NCI-H1694 treated with DMSO at 0.1 percent for 48 hours (cell line): Measurements from ENCODE around the gene TRABD2B.
A peak's percentile ranks its signal among the peaks of the same experiment; 100 is the strongest.

Source experiments
- DNase-seq: peaks from one replicate; lab custom pipeline; 2025; lab: John Stamatoyannopoulos, UW

Gene TRABD2B

GRCh38 chr1:47997289-47998200, at the start of gene TRABD2B:
Gene TRABD2B, minus strand, starts transcription at chr1:47997385.
- DNase-seq: peak; percentile 21

- no peak for DNase-seq
Measured at GRCh38 chr1:48044311-48044710, 47.1 kb upstream of the TRABD2B start.

GRCh38 chr1:48043622-48044021, 46.4 kb upstream of the TRABD2B start:
- DNase-seq: no peak

- no peak for DNase-seq
Measured at GRCh38 chr1:48040154-48040553, 43.0 kb upstream of the TRABD2B start.

GRCh38 chr1:48039088-48040054, 42.2 kb upstream of the TRABD2B start:
- no peak for DNase-seq

GRCh38 chr1:48038270-48038767, 41.1 kb upstream of the TRABD2B start:
- no peak for DNase-seq

GRCh38 chr1:48036710-48037355, 39.6 kb upstream of the TRABD2B start:
- DNase-seq: no peak

GRCh38 chr1:48035371-48036141, 38.4 kb upstream of the TRABD2B start:
- DNase-seq: no peak

GRCh38 chr1:48033495-48034045, 36.4 kb upstream of the TRABD2B start:
- DNase-seq: no peak

GRCh38 chr1:48031676-48032075, 34.5 kb upstream of the TRABD2B start:
- DNase-seq: no peak

GRCh38 chr1:48030696-48031365, 33.6 kb upstream of the TRABD2B start:
- no peak for DNase-seq

- DNase-seq: no peak
Measured at GRCh38 chr1:48030211-48030610, 33.0 kb upstream of the TRABD2B start.

GRCh38 chr1:48028218-48029069, 31.3 kb upstream of the TRABD2B start:
- DNase-seq: no peak

- no peak for DNase-seq
Measured at GRCh38 chr1:48027533-48027835, 30.3 kb upstream of the TRABD2B start.

- no peak for DNase-seq
Measured at GRCh38 chr1:48026701-48027532, 29.7 kb upstream of the TRABD2B start.

- DNase-seq: no peak
Measured at GRCh38 chr1:48026275-48026674, 29.1 kb upstream of the TRABD2B start.

GRCh38 chr1:48025076-48025475, 27.9 kb upstream of the TRABD2B start:
- DNase-seq: no peak

GRCh38 chr1:48023488-48023887, 26.3 kb upstream of the TRABD2B start:
- no peak for DNase-seq

- no peak for DNase-seq
Measured at GRCh38 chr1:48022306-48022705, 25.1 kb upstream of the TRABD2B start.
